HG03139 (cell line): ENCODE results near the gene CSNK1G2.
A peak's percentile ranks its signal among the peaks of the same experiment; 100 is the strongest.

Experiments used
- ATAC-seq: cut with Tn5 transposase; IDR thresholded peaks from one replicate; pipeline ENCODE4 v1.9.1; 2021; ENCODE audit not compliant: unreplicated experiment

CSNK1G2 gene

GRCh38 chr19:1917926-1918325 lies 23.0 kb upstream of the CSNK1G2 start:
- no peak for ATAC-seq

GRCh38 chr19:1918975-1919374 lies 22.0 kb upstream of the CSNK1G2 start:
- ATAC-seq, result no peak

DNA sequence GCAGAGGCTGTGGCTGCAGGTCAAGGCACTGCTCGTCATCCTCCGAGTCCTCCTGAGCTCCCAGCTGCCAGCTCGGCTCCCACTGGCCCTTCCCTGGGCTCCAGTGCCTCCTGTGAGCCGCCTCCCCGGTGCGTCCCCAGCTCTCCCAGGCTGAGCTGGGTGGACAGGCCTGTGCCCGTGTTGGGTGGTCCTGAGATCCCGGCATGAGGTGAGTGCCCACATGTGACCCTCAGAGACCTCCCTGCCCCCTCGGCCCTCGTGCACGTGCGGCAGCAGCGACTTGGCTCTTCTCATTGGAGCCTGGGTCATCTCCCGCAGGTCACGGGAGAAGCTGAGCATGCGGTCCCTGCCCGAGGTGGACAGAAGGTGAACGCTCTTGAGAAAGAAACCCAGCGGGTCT lies 20.3 kb upstream of the CSNK1G2 start:
- ATAC-seq, result no peak

DNA sequence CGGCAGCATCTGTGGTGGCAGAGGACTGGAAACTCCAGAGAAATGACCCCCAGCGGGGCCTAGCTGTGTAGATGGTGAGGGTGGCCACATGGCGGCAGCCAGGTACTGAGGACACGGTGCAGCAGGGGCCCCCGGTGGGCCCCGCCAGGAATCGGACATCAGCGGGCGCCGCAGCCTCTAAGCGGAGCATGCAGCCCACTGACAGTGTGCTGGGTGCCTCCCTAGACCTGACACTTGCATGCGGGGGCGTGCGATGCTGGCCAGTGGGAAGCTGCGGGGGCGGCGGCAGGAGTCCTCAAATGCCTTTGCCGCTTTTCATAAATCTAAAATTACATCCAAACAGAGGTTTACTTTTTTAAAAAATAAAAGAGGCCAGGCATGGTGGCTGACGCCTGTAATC lies 19.6 kb upstream of the CSNK1G2 start:
- ATAC-seq, result no peak

- no peak for ATAC-seq
These were observed 19.1 kb upstream of the CSNK1G2 start for GRCh38 chr19:1921825-1922224.

GRCh38 chr19:1922803-1923202 lies 18.2 kb upstream of the CSNK1G2 start:
- ATAC-seq, result no peak

DNA sequence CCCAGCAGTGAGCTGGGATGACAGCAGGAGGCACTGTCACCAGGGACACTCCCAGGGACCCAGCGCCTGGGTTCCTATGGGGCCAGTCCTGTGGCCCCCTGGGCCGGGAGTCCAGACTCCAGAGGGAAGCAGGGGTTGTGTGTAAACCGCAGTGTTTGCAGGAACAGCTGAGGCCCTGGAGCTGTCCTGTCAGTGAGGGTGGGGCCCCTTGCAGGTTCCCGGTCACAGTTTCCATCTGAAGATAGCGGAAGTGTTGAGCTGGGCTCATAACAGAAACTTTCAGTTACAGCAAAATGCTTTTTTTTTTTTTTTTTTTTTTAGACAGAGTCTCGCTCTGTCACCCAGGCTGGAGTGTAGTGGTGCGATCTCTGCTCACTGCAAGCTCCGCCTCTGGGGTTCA lies 17.7 kb upstream of the CSNK1G2 start:
- ATAC-seq, result no peak

DNA sequence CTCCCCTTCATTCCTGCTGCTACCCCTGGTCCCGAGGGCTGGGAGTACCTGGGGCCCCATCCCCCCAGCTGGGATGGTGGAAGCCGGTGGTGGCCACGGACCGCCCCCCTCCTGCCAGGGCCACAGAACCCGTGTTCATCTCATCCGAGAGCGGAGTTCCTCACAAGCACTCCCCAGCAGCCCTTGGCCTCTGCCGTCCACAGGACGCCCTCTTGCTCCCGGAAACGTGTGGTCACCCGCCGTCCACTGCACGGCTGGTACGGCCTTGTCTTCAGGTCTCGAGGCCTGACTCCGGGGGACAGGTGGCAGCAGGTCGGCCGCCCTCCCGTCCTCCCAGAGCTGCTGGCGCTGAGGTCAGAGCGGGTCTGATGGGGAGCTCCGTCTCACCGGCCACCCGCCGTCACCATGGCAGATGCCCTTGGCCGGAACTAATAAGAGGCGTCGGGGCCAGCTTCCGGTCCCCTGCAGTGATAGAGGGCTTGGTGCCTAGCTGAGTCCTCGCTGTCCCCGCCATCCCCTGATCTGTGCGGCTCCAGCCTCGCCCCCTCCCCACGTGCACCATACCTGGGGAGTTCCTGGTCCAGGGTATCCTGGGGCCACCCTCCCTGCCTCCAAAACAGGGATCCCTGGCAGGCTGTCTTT lies 16.5 kb upstream of the CSNK1G2 start:
- no peak for ATAC-seq

DNA sequence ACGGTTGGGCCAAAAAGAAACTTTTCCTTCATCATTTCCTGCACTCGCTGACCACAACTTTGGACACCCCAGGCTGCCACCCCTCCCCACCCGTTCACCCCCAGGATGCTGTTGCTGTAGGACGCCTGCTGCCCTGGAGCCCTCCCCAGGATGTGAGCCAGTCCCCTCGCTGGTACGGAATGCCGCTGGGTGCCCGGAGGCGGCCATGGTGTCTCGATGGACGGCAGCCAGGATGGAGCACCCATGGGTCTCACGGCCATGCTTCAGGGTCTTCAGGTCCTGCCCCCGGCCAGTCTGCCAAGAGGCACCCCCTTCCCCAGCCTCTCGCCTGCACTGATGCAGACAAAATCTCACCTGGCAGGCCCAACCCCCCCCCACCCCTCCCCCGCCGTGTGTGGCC lies 15.4 kb upstream of the CSNK1G2 start:
- no peak for ATAC-seq

- peak; percentile 65 for ATAC-seq
These were observed 11.8 kb upstream of the CSNK1G2 start for GRCh38 chr19:1929021-1929742.

- no peak for ATAC-seq
These were observed 9.5 kb upstream of the CSNK1G2 start for GRCh38 chr19:1931445-1931844.

GRCh38 chr19:1932395-1932794 lies 8.6 kb upstream of the CSNK1G2 start:
- ATAC-seq, result no peak

DNA sequence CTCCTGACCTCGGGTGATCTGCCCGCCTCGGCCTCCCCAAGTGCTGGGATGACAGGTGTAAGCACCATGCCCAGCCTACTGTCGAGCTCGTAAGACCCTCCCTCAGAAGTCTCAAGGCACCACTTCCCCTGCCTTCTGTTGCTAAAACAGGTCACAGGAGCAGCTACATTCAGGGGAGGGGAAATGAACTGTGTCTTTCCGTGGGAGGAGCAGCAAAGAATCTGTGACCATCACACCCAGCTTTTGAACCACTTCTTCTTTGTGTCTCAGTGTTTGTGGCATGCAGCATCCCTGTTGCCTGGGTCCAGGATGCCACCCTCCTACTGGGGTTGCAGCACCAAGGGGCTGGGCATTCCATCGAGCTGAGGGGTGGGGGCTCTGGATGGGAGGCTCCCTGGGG lies 7.7 kb upstream of the CSNK1G2 start:
- no peak for ATAC-seq

DNA sequence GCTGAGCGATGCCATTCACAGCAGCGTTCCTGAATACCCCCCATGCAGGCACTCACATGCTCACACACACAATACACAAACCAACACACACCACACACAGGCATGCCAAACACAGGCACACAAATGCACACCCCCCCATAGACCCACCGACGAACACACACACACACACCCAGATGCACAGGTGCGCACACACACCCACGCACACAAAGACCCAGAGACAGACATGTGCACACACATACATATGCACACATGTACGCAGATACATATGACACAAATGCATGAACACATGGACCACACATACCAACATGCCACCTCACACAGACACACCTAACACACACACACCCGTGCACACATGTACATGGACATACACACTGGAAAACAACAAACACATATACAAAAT lies 7.0 kb upstream of the CSNK1G2 start:
- no peak for ATAC-seq

- ATAC-seq, result no peak
These were observed 5.3 kb upstream of the CSNK1G2 start for GRCh38 chr19:1935484-1936208.

GRCh38 chr19:1936430-1936829 lies 4.5 kb upstream of the CSNK1G2 start:
- no peak for ATAC-seq

DNA sequence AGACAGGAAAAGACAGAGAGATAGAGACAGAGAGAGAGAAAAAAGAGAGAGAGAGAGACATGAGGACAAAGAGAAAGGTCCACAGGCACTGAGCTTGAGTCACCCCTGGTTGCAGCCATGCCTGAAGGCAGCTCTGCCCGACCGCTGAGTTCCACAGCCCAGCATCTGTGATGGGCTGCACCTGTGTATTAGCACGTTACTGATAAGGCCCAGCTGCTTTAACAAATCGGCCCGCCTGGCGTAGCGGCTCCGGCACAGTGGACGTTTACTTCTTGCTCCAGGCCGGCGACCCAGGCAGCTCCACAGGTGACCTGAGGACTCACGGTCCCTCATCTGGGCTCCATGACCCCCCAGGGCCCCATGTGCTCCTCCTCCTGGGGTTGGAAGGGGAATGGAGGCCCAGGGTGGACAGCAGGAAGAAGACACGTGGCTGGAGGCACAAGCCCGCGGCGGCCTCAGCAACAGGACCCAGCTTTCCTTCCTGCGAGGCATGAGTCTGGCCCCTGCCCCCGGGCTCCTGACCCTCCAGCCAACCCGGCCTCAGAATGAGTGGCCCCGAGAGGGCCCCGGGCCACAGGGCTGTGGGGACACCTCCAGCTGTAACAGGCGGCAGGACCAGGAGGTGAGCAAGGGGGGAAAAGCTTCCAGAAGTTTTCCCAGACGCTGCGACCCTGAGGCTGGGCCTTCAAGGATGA lies 3.9 kb upstream of the CSNK1G2 start:
- no peak for ATAC-seq

- ATAC-seq, result no peak
These were observed 2.9 kb upstream of the CSNK1G2 start for GRCh38 chr19:1938071-1938470.

DNA sequence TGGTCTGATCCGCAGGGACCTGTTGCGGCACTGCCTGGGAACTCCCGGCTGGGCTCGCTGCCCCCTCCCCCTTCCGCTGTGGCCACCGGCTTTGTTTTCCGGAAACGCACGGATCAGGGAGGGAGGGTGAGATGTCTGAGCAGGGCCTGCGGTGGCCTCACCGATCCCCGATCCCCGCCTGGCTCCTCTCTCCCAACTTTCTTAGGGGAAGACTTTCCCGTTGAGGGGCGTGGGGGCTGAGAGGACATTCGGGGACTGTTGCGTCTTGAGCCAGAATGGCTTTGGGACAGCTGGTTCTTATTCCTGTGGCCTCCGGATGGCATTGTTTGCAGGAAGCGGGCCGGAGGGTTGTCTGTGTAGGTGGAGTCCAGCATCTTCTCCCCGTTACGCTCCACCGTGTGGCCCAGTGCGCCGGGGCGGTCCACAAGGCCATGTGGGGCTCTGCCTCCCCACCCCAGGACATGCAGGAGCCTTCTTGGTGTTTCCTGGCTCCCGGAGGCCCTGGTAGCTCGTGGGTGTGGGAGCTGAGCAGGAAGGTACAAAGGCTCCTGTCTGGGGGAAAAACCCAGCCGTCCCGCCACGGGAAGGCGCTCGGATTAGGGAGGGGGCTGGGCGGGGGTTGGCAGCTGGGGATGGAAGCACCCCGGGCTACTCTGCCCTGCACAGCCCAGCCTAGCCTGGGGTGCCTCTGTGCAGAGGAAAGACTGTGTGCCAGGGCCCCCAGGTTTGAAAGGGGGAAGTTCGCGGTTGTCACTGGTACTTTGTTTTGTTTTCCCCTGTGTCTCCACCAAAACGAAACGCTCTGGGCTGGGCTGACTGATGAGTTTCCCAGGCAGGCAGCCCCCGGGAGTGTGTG lies 1.3 kb downstream of the CSNK1G2 start:
- ATAC-seq, result no peak

DNA sequence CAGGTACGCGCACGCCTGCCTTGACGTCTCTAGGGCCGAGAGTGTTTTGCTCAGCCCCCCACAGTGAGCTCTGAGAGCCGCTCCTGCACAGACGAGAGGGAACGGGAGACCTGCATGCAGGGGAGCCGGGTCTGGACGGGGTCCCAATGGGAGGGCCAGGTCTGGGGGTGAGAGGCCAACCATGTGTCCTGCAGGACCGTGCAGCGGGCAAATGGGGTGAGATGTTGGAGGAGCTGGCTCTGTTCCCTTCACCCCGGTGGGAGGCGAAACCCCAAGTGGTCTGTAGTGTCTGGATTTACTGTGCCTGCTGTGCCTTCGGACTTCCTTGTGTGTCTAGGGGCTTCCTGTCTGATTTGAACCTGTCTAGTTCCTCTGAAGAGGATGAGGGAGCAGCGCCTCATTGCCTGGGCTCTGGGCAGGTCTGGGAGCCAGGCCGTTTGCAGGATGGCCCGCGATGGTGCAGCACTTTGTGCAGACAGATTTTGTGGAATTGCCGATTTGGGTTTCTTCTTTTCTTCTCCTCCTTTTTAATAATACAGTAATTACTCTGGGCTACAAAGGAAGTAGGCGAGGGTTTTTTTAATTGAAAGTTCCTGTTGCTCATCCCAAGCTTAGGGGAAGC lies 2.1 kb downstream of the CSNK1G2 start:
- ATAC-seq, result no peak
